KMS-11 (cell line): ENCODE data around the gene BEGAIN.

Experiments
- H2AFZ ChIP-seq: fragments of 200-600 bp; sonication (generic); 2 replicates; pipeline ENCODE4 v1.6.1; 2016; ENCODE audit warnings: antibody characterized with exemption, mixed run types, low read depth
- H3K27ac ChIP-seq: fragments of 200-600 bp; sonication (generic); 2 replicates; pipeline ENCODE4 v1.6.1; 2016; ENCODE audit warnings: mild to moderate bottlenecking, mixed run types
- H3K27me3 ChIP-seq: fragments of 200-600 bp; sonication (generic); 2 replicates; pipeline ENCODE4 v1.6.1; 2017; ENCODE audit warnings: mild to moderate bottlenecking, low read depth, mixed run types, moderate library complexity; ENCODE audit not compliant: insufficient read depth
- H3K36me3 ChIP-seq: fragments of 200-600 bp; sonication (generic); 2 replicates; pipeline ENCODE4 v1.6.1; 2017; ENCODE audit warnings: mild to moderate bottlenecking, mixed run types; ENCODE audit not compliant: insufficient read depth
- H3K4me1 ChIP-seq: fragments of 200-600 bp; sonication (generic); 2 replicates; pipeline ENCODE4 v1.6.1; 2016; ENCODE audit warnings: mild to moderate bottlenecking, low read depth, mixed run types; ENCODE audit not compliant: poor library complexity, severe bottlenecking
- H3K4me2 ChIP-seq: fragments of 200-600 bp; sonication (generic); 2 replicates; pipeline ENCODE4 v1.7.0; 2016; ENCODE audit warnings: mild to moderate bottlenecking, mixed run types
- H3K4me3 ChIP-seq: fragments of 200-600 bp; sonication (generic); IDR thresholded peaks from 2 replicates; pipeline ENCODE4 v1.6.1; 2017; ENCODE audit warnings: low read depth, low read length, mixed read lengths; ENCODE audit not compliant: insufficient read depth
- H3K79me2 ChIP-seq: fragments of 200-600 bp; sonication (generic); 2 replicates; pipeline ENCODE4 v1.6.1; 2016; ENCODE audit warnings: low read depth, mixed run types; ENCODE audit not compliant: insufficient read depth
- H3K9ac ChIP-seq: fragments of 200-600 bp; sonication (generic); 2 replicates; pipeline ENCODE4 v1.6.1; 2016; ENCODE audit warnings: mild to moderate bottlenecking, mixed run types
- H4K20me1 ChIP-seq: fragments of 200-600 bp; sonication (generic); 2 replicates; pipeline ENCODE4 v1.6.1; 2016; ENCODE audit warnings: mild to moderate bottlenecking, mixed run types; ENCODE audit not compliant: insufficient read depth
- CTCF ChIP-seq: fragments of 200-600 bp; sonication (generic); conservative IDR thresholded peaks from 2 replicates; pipeline ENCODE4 v1.6.1; 2017; ENCODE audit warnings: low read depth, mild to moderate bottlenecking, antibody characterized with exemption, low read length, moderate library complexity, mixed read lengths

Gene BEGAIN

GRCh38 chr14:100564512-100564911 lies 22.7 kb downstream of the BEGAIN start:
- no peak overlapping the region for H3K27ac ChIP-seq
- no peak overlapping the region for H2AFZ ChIP-seq
- no peaks in the 10 kb centered on the region for H3K36me3 ChIP-seq
- H3K79me2 ChIP-seq = no peaks in the 10 kb centered on the region
- no peak overlapping the region for H3K4me3 ChIP-seq
- no peak overlapping the region for H3K9ac ChIP-seq
- no peaks in the 10 kb centered on the region for H3K4me1 ChIP-seq
- no peaks in the 10 kb centered on the region for H4K20me1 ChIP-seq
- H3K4me2 ChIP-seq = no peak overlapping the region
- peaks cover 71% of the 10 kb centered on the region for H3K27me3 ChIP-seq
- TF ChIP-seq CTCF = no peak

GRCh38 chr14:100562751-100563150 lies 24.5 kb downstream of the BEGAIN start:
- H3K36me3 ChIP-seq = no peaks in the 10 kb centered on the region
- H3K9ac ChIP-seq = no peak overlapping the region
- H4K20me1 ChIP-seq = no peaks in the 10 kb centered on the region
- H3K4me1 ChIP-seq = no peaks in the 10 kb centered on the region
- H3K27me3 ChIP-seq = peaks cover 79% of the 10 kb centered on the region
- H3K4me2 ChIP-seq = no peak overlapping the region
- H3K4me3 ChIP-seq = no peak overlapping the region
- no peak for TF ChIP-seq CTCF
- H3K27ac ChIP-seq = no peak overlapping the region
- no peaks in the 10 kb centered on the region for H3K79me2 ChIP-seq
- no peak overlapping the region for H2AFZ ChIP-seq

GRCh38 chr14:100561005-100561404 lies 26.2 kb downstream of the BEGAIN start:
- H3K9ac ChIP-seq = no peak overlapping the region
- TF ChIP-seq CTCF = no peak
- no peak overlapping the region for H3K4me3 ChIP-seq
- H3K27me3 ChIP-seq = peaks cover 86% of the 10 kb centered on the region
- H3K36me3 ChIP-seq = no peaks in the 10 kb centered on the region
- H3K4me2 ChIP-seq = no peak overlapping the region
- H3K27ac ChIP-seq = no peak overlapping the region
- no peak overlapping the region for H2AFZ ChIP-seq
- H3K4me1 ChIP-seq = no peaks in the 10 kb centered on the region
- no peaks in the 10 kb centered on the region for H4K20me1 ChIP-seq
- no peaks in the 10 kb centered on the region for H3K79me2 ChIP-seq

- Histone ChIP-seq H3K4me2 (no peak overlapping the region), H3K4me1 (no peaks in the 10 kb centered on the region)
- no peak for TF ChIP-seq CTCF
Measured at GRCh38 chr14:100560471-100560870, 26.7 kb downstream of the BEGAIN start.

More at GRCh38 chr14:100560471-100560870, 26.7 kb downstream of the BEGAIN start:
- no peaks in the 10 kb centered on the region for H4K20me1 ChIP-seq
- H3K79me2 ChIP-seq = no peaks in the 10 kb centered on the region
- no peak overlapping the region for H3K27ac ChIP-seq
- no peaks in the 10 kb centered on the region for H3K36me3 ChIP-seq
- no peak overlapping the region for H3K9ac ChIP-seq
- H3K4me3 ChIP-seq = no peak overlapping the region
- no peak overlapping the region for H2AFZ ChIP-seq
- H3K27me3 ChIP-seq = peaks cover 86% of the 10 kb centered on the region
